SK-N-SH treated with all-trans-retinoic acid at 6 μM for 48 hours (cell line): ENCODE data around the gene OCIAD1.

Experiments used
- ATAC-seq: fragments of 200-7000 bp; cut with Tn5 transposase; 3 replicates; pipeline ENCODE4 v1.9.1; 2020; ENCODE audit warnings: mild to moderate bottlenecking, moderate library complexity
- ARNTL ChIP-seq: fragments of 450-650 bp; formaldehyde crosslinking; IDR thresholded peaks from 2 replicates; pipeline ENCODE4 v1.5.0; 2020; ENCODE audit warnings: low read depth, mild to moderate bottlenecking, moderate library complexity, borderline replicate concordance
- BACH2 ChIP-seq: fragments of 250-450 bp; sonication (Bioruptor Pico); IDR thresholded peaks from 2 replicates; pipeline ENCODE4 v1.9.0; 2021; ENCODE audit warnings: mild to moderate bottlenecking, borderline replicate concordance
- CREB5 ChIP-seq: fragments of 250-450 bp; sonication (Bioruptor Pico); IDR thresholded peaks from 2 replicates; pipeline ENCODE4 v1.5.1; 2020; ENCODE audit warnings: low read depth, mild to moderate bottlenecking, moderate library complexity
- CSDC2 ChIP-seq: fragments of 250-450 bp; sonication (Bioruptor Pico); IDR thresholded peaks from 2 replicates; pipeline ENCODE4 v1.5.0; 2020; ENCODE audit warnings: mild to moderate bottlenecking, moderate library complexity
- ESRRG ChIP-seq: fragments of 250-450 bp; sonication (Bioruptor Pico); IDR thresholded peaks from 2 replicates; pipeline ENCODE4 v1.6.1; 2021; ENCODE audit warnings: mild to moderate bottlenecking
- ISL1 ChIP-seq: fragments of 250-450 bp; sonication (Bioruptor Pico); IDR thresholded peaks from 2 replicates; pipeline ENCODE4 v2.1.2; 2022; ENCODE audit warnings: mild to moderate bottlenecking, moderate library complexity
- OSR1 ChIP-seq: fragments of 250-450 bp; sonication (Bioruptor Pico); IDR thresholded peaks from 2 replicates; pipeline ENCODE4 v1.8.0; 2022; ENCODE audit warnings: moderate library complexity, mild to moderate bottlenecking, inconsistent platforms
- PATZ1 ChIP-seq: fragments of 250-450 bp; sonication (Bioruptor Pico); IDR thresholded peaks from 2 replicates; pipeline ENCODE4 v1.8.0; 2020; ENCODE audit warnings: mild to moderate bottlenecking, moderate library complexity, borderline replicate concordance
- POU6F1 ChIP-seq: fragments of 250-450 bp; sonication (Bioruptor Pico); IDR thresholded peaks from 2 replicates; pipeline ENCODE4 v1.8.0; 2021; ENCODE audit warnings: low read depth, mild to moderate bottlenecking, moderate library complexity, borderline replicate concordance
- PPARA ChIP-seq: fragments of 250-450 bp; sonication (Bioruptor Pico); IDR thresholded peaks from 2 replicates; pipeline ENCODE4 v1.5.0; 2020; ENCODE audit warnings: mild to moderate bottlenecking, borderline replicate concordance
- RARB ChIP-seq: fragments of 250-450 bp; sonication (Bioruptor Pico); IDR thresholded peaks from 2 replicates; pipeline ENCODE4 v1.8.0; 2021; ENCODE audit warnings: mild to moderate bottlenecking, moderate library complexity
- SNAI2 ChIP-seq: fragments of 250-450 bp; sonication (Bioruptor Pico); IDR thresholded peaks from 2 replicates; pipeline ENCODE4 v1.5.0; 2020; ENCODE audit warnings: mild to moderate bottlenecking, moderate library complexity
- TCF4 ChIP-seq: fragments of 250-450 bp; sonication (Bioruptor Pico); IDR thresholded peaks from 2 replicates; pipeline ENCODE4 v1.8.0; 2021; ENCODE audit warnings: mild to moderate bottlenecking, moderate library complexity, borderline replicate concordance
- TOX ChIP-seq: fragments of 250-450 bp; sonication (Bioruptor Pico); IDR thresholded peaks from 2 replicates; pipeline ENCODE4 v1.8.0; 2021; ENCODE audit warnings: mild to moderate bottlenecking, moderate library complexity, borderline replicate concordance
- TSHZ2 ChIP-seq: fragments of 250-450 bp; sonication (Bioruptor Pico); IDR thresholded peaks from 2 replicates; pipeline ENCODE4 v1.5.0; 2020; ENCODE audit warnings: mild to moderate bottlenecking, moderate library complexity
- ZC3H10 ChIP-seq: fragments of 250-450 bp; sonication (Bioruptor Pico); IDR thresholded peaks from 2 replicates; pipeline ENCODE4 v1.5.1; 2021; ENCODE audit warnings: mild to moderate bottlenecking, moderate library complexity
- ZFP3 ChIP-seq: fragments of 250-450 bp; sonication (Bioruptor Pico); IDR thresholded peaks from 2 replicates; pipeline ENCODE4 v1.5.0; 2020; ENCODE audit warnings: mild to moderate bottlenecking, moderate library complexity
- ZFP30 ChIP-seq: fragments of 450-650 bp; formaldehyde crosslinking; IDR thresholded peaks from 2 replicates; pipeline ENCODE4 v1.5.0; 2022; ENCODE audit warnings: mild to moderate bottlenecking, moderate library complexity
- ZNF565 ChIP-seq: fragments of 450-650 bp; formaldehyde crosslinking; conservative IDR thresholded peaks from 2 replicates; pipeline ENCODE4 v1.5.0; 2020; ENCODE audit warnings: low read depth, mild to moderate bottlenecking, moderate library complexity
- ZNF70 ChIP-seq: fragments of 450-650 bp; formaldehyde crosslinking; IDR thresholded peaks from 2 replicates; pipeline ENCODE4 v1.5.0; 2020; ENCODE audit warnings: mild to moderate bottlenecking, moderate library complexity
- ZNF8 ChIP-seq: fragments of 450-650 bp; formaldehyde crosslinking; IDR thresholded peaks from 2 replicates; pipeline ENCODE4 v1.5.0; 2020; ENCODE audit warnings: mild to moderate bottlenecking, moderate library complexity

Gene OCIAD1

GRCh38 chr4:48896845-48897244, 66.0 kb downstream of the OCIAD1 start:
- ATAC-seq = no peak
- TF ChIP-seq PPARA (CRISPR knock-in tag) (no peak), ARNTL (CRISPR knock-in tag) (no peak), TCF4 (CRISPR knock-in tag) (no peak), ZNF8 (CRISPR knock-in tag) (no peak), ZC3H10 (CRISPR knock-in tag) (no peak), TSHZ2 (CRISPR knock-in tag) (no peak), OSR1 (CRISPR knock-in tag) (no peak), ESRRG (CRISPR knock-in tag) (no peak), ZNF70 (CRISPR knock-in tag) (no peak), CSDC2 (CRISPR knock-in tag) (no peak), BACH2 (CRISPR knock-in tag) (no peak), RARB (CRISPR knock-in tag) (no peak), PATZ1 (CRISPR knock-in tag) (no peak), TOX (CRISPR knock-in tag) (no peak), ZFP30 (CRISPR knock-in tag) (no peak), ZNF565 (no peak), CREB5 (CRISPR knock-in tag) (no peak), ISL1 (CRISPR knock-in tag) (no peak)

GRCh38 chr4:48898733-48899431, 68.0 kb downstream of the OCIAD1 start:
- peak; percentile 52 for ATAC-seq
- TF ChIP-seq SNAI2 (CRISPR knock-in tag) = no peak
- TF ChIP-seq TOX (CRISPR knock-in tag) = no peak
- TF ChIP-seq CSDC2 (CRISPR knock-in tag) = no peak
- TF ChIP-seq ZNF8 (CRISPR knock-in tag) = no peak
- no peak for TF ChIP-seq ZNF70 (CRISPR knock-in tag)
- TF ChIP-seq ESRRG (CRISPR knock-in tag) = no peak
- TF ChIP-seq TSHZ2 (CRISPR knock-in tag) = no peak
- no peak for TF ChIP-seq ZFP3
- TF ChIP-seq PPARA (CRISPR knock-in tag) = no peak
- TF ChIP-seq TCF4 (CRISPR knock-in tag) = no peak
- no peak for TF ChIP-seq ZNF565
- TF ChIP-seq ARNTL (CRISPR knock-in tag) = no peak

- no peak; the same call in 1 of the 3 replicates for ATAC-seq
- TF ChIP-seq ARNTL (CRISPR knock-in tag) (no peak), ESRRG (CRISPR knock-in tag) (no peak), POU6F1 (CRISPR knock-in tag) (no peak), BACH2 (CRISPR knock-in tag) (no peak), RARB (CRISPR knock-in tag) (no peak)
Observed at GRCh38 chr4:48899432-48899749, 68.5 kb downstream of the OCIAD1 start.
